SK-N-SH (cell line): ENCODE measurements around the gene FADS1. TPM values are rescaled to one million over a fixed set of nuclear protein-coding genes. Genes with fewer than 3 reads are reported as not detected.

Experiments
- CTCF ChIA-PET: fragments of 300-600, 350-600 bp; formaldehyde crosslinking; extraction: SDS; loops from one replicate; lab custom pipeline; 2021; lab: Yijun Ruan, JAX
- POLR2A ChIA-PET: fragments of 350-600 bp; sonication (Branson Sonifier 250); formaldehyde crosslinking; extraction: SDS; loops from one replicate; lab custom pipeline; 2020; ENCODE audit warnings: antibody characterized with exemption, inconsistent platforms; lab: Yijun Ruan, JAX
- DNase-seq: peaks from one replicate; pipeline ENCODE4 v3.0.0; 2012
- H2AFZ ChIP-seq: fragments of 200-600 bp; sonication (generic); 2 replicates; pipeline ENCODE4 v1.8.1; 2016; ENCODE audit warnings: antibody characterized with exemption, mild to moderate bottlenecking, low read depth
- H3F3A ChIP-seq: fragments of 200-600 bp; sonication (generic); replicated peaks from 2 replicates; pipeline ENCODE3; 2016; ENCODE audit warnings: antibody characterized with exemption, mild to moderate bottlenecking; ENCODE audit not compliant: insufficient read depth
- H3K27ac ChIP-seq, 2 experiments: fragments of 200-500 bp in 1 of 2; fragments of 200-600 bp in 1 of 2; sonication (Bioruptor generic) in 1 of 2; sonication (generic), shearing (Covaris generic) in 1 of 2; 2 replicates each; pipeline versions ENCODE4 v1.5.1 to v1.6.1; 2014 to 2016; ENCODE audit warnings: low read depth in 2 of 2, inconsistent platforms in 1 of 2, low read length in 1 of 2, mild to moderate bottlenecking in 1 of 2, mixed read lengths in 1 of 2
- H3K27me3 ChIP-seq: fragments of 200-600 bp; sonication (generic), shearing (Covaris generic); 2 replicates; pipeline ENCODE4 v1.6.1; 2016; ENCODE audit warnings: mixed run types; ENCODE audit not compliant: insufficient read depth
- H3K36me3 ChIP-seq, 2 experiments: fragments of 200-500 bp in 1 of 2; fragments of 200-600 bp in 1 of 2; sonication (Bioruptor generic) in 1 of 2; sonication (generic) in 1 of 2; replicated peaks in 1 of 2; 2 replicates each; pipeline versions ENCODE3 to v1.5.1; 2014 to 2016; ENCODE audit warnings: low read length in 1 of 2, mild to moderate bottlenecking in 1 of 2; ENCODE audit not compliant: insufficient read depth in 2 of 2, control insufficient read depth in 1 of 2
- H3K4me1 ChIP-seq, 2 experiments: fragments of 200-500 bp in 1 of 2; fragments of 200-600 bp in 1 of 2; sonication (Bioruptor generic) in 1 of 2; sonication (generic), shearing (Covaris generic) in 1 of 2; 2 replicates each; pipeline versions ENCODE4 v1.5.1 to v1.6.1; 2014 to 2016; ENCODE audit warnings: low read depth in 1 of 2, low read length in 1 of 2, mixed run types in 1 of 2; ENCODE audit not compliant: insufficient read depth in 2 of 2, control insufficient read depth in 1 of 2
- H3K4me2 ChIP-seq: fragments of 200-600 bp; sonication (generic), shearing (Covaris generic); 2 replicates; pipeline ENCODE4 v1.6.1; 2017; ENCODE audit warnings: mixed run types
- H3K4me3 ChIP-seq, 2 experiments: fragments of 200-500 bp in 1 of 2; fragments of 200-600 bp in 1 of 2; sonication (Bioruptor generic) in 1 of 2; sonication (generic), shearing (Covaris generic) in 1 of 2; 2 replicates each; pipeline versions ENCODE4 v1.5.1 to v1.8.1; 2014 to 2016; ENCODE audit warnings: low read depth in 2 of 2, inconsistent platforms in 1 of 2, low read length in 1 of 2, mild to moderate bottlenecking in 1 of 2, mixed read lengths in 1 of 2, moderate library complexity in 1 of 2
- H3K79me2 ChIP-seq: fragments of 200-600 bp; sonication (generic); 2 replicates; pipeline ENCODE4 v1.8.1; 2017; ENCODE audit warnings: mild to moderate bottlenecking; ENCODE audit not compliant: insufficient read depth
- H3K9ac ChIP-seq: fragments of 200-600 bp; sonication (generic); 2 replicates; pipeline ENCODE4 v1.6.1; 2017; ENCODE audit warnings: mixed run types
- H3K9me2 ChIP-seq: fragments of 200-600 bp; sonication (generic); 2 replicates; pipeline ENCODE4 v1.6.1; 2017; ENCODE audit warnings: mixed run types
- H3K9me3 ChIP-seq: fragments of 200-600 bp; sonication (generic); 2 replicates; pipeline ENCODE4 v1.6.1; 2017; ENCODE audit warnings: mixed run types, mild to moderate bottlenecking, moderate library complexity
- H4K20me1 ChIP-seq: fragments of 200-600 bp; sonication (generic); 2 replicates; pipeline ENCODE4 v1.6.1; 2017; ENCODE audit warnings: mild to moderate bottlenecking, mixed run types; ENCODE audit not compliant: insufficient read depth
- CHD2 ChIP-seq: fragments of 150-350 bp; IDR thresholded peaks from 2 replicates; pipeline ENCODE4 v1.6.1; 2018; ENCODE audit warnings: low read length; ENCODE audit not compliant: partially characterized antibody
- CTCF ChIP-seq: fragments of 200-600 bp; sonication (generic); IDR thresholded peaks from 2 replicates; pipeline ENCODE4 v1.6.1; 2017; ENCODE audit warnings: antibody characterized with exemption, mild to moderate bottlenecking, moderate library complexity
- ELF1 ChIP-seq: IDR thresholded peaks from 2 replicates; pipeline ENCODE4 v1.4.0; 2012
- EZH2phosphoT487 ChIP-seq: fragments of 200-600 bp; sonication (generic); IDR thresholded peaks from 2 replicates; pipeline ENCODE4 v1.6.1; 2017; ENCODE audit warnings: low read depth, mixed run types, mild to moderate bottlenecking, antibody characterized with exemption, moderate library complexity, borderline replicate concordance
- FOXJ3 ChIP-seq: sonication (generic); formaldehyde crosslinking; IDR thresholded peaks from 2 replicates; pipeline ENCODE4 v1.5.1; 2020; ENCODE audit warnings: mild to moderate bottlenecking, missing genetic modification reagents
- FOXM1 ChIP-seq: IDR thresholded peaks from 2 replicates; pipeline ENCODE4 v1.4.0; 2012; ENCODE audit warnings: low read depth, mild to moderate bottlenecking
- GATA2 ChIP-seq: sonication (generic); formaldehyde crosslinking; IDR thresholded peaks from 2 replicates; pipeline ENCODE4 v1.5.0; 2020; ENCODE audit warnings: mild to moderate bottlenecking, missing genetic modification reagents
- JUND ChIP-seq: IDR thresholded peaks from 2 replicates; pipeline ENCODE4 v1.4.0; 2012
- MAX ChIP-seq: IDR thresholded peaks from 2 replicates; pipeline ENCODE4 v1.4.0; 2012; ENCODE audit warnings: low read depth
- MEF2A ChIP-seq: IDR thresholded peaks from 2 replicates; pipeline ENCODE4 v1.4.0; 2012; ENCODE audit warnings: low read depth, borderline replicate concordance
- MXI1 ChIP-seq: IDR thresholded peaks from 2 replicates; pipeline ENCODE4 v1.6.1; 2012; ENCODE audit warnings: mild to moderate bottlenecking, low read depth, low read length, improper control_type of control experiment
- NFIC ChIP-seq: IDR thresholded peaks from 2 replicates; pipeline ENCODE4 v1.4.0; 2012; ENCODE audit warnings: borderline replicate concordance
- PBX3 ChIP-seq: IDR thresholded peaks from 2 replicates; pipeline ENCODE4; 2012
- POLR2AphosphoS5 ChIP-seq: IDR thresholded peaks from 2 replicates; pipeline ENCODE4 v1.6.1; 2012; ENCODE audit warnings: low read depth, low read length
- RAD21 ChIP-seq: IDR thresholded peaks from 2 replicates; pipeline ENCODE4 v1.6.1; 2012; ENCODE audit warnings: mild to moderate bottlenecking, low read length
- REST ChIP-seq: IDR thresholded peaks from 2 replicates; pipeline ENCODE4 v1.6.1; 2012; ENCODE audit warnings: mild to moderate bottlenecking, low read depth, low read length, moderate library complexity
- RFX5 ChIP-seq: IDR thresholded peaks from 2 replicates; pipeline ENCODE4 v1.6.1; 2012; ENCODE audit warnings: mild to moderate bottlenecking, improper control_type of control experiment, low read length
- SIN3A ChIP-seq: IDR thresholded peaks from 2 replicates; pipeline ENCODE4 v1.6.1; 2012; ENCODE audit warnings: low read depth, mild to moderate bottlenecking, low read length, moderate library complexity, borderline replicate concordance
- TAF1 ChIP-seq: IDR thresholded peaks from 2 replicates; pipeline ENCODE4 v1.6.1; 2012; ENCODE audit warnings: low read depth, mild to moderate bottlenecking, low read length, moderate library complexity, borderline replicate concordance
- TCF12 ChIP-seq: IDR thresholded peaks from 2 replicates; pipeline ENCODE4 v1.4.0; 2012
- USF1 ChIP-seq: IDR thresholded peaks from 2 replicates; pipeline ENCODE4 v1.4.0; 2012; ENCODE audit warnings: low read depth, borderline replicate concordance
- YY1 ChIP-seq: IDR thresholded peaks from 2 replicates; pipeline ENCODE4 v1.4.0; 2012; ENCODE audit warnings: low read depth, mild to moderate bottlenecking
- ZBTB33 ChIP-seq: IDR thresholded peaks from 2 replicates; pipeline ENCODE4 v1.4.0; 2012; ENCODE audit warnings: low read depth, borderline replicate concordance
- whole genome bisulfite sequencing: methylation state at CpG from one replicate; pipeline ENCODE4 v1.1.6; 2017; ENCODE audit warnings: low lambda C conversion rate; 5-methylcytosine and 5-hydroxymethylcytosine counted together
- polyA plus RNA-seq, 3 experiments: library from polyadenylated mRNA; depleted of rRNA; stranded (reverse); fragments of >200 nt; gene quantifications; 2 replicates each; pipeline ENCODE4 v1.2.3, GENCODE V29; 2012

Gene FADS1
- polyA plus RNA-seq (2012; rRNA removed): 20.6 and 26.4 TPM in 2 replicates
- polyA plus RNA-seq (2012; cell fraction: cytosol; rRNA removed): 13.8 and 18.5 TPM in 2 replicates
- polyA plus RNA-seq (2012; cell fraction: nucleus; rRNA removed): 17.8 and 27.8 TPM in 2 replicates

GRCh38 chr11:61816736-61817455, at the start of gene FADS1:
FADS1 (minus strand) TSS chr11:61817003; CDS start chr11:61816929, 74 bp downstream.
- Histone ChIP-seq H3K4me2 (peak within 1 kb of the TSS; percentile 98), H3K27me3 (no peaks in the 10 kb centered on the region), H4K20me1 (no peaks in the 10 kb centered on the region), H2AFZ (peak within 1 kb of the TSS; percentile 91), H3K9ac (peak within 1 kb of the TSS; percentile 81), H3K4me1 (peaks cover 17 to 19% of the 10 kb centered on the region in 2 experiments; a peak in 3 of 4 replicates), H3K36me3 (peaks cover 0 to 12% of the 10 kb centered on the region in 2 experiments), H3K9me2 (no peaks in the 10 kb centered on the region), H3K4me3 (peak within 1 kb of the TSS; percentile 83 to 87), H3F3A (peaks cover 30% of the 10 kb centered on the region), H3K79me2 (peaks cover 16% of the 10 kb centered on the region; the same call in 1 of the 2 replicates), H3K27ac (peak within 1 kb of the TSS; percentile 88 to 98), H3K9me3 (no peaks in the 10 kb centered on the region)
- no peak for TF ChIP-seq FOXJ3
- TF ChIP-seq MEF2A: no peak
- peak; percentile 36 for TF ChIP-seq RAD21
- TF ChIP-seq EZH2phosphoT487: no peak
- peak; percentile 63 for TF ChIP-seq CTCF
- TF ChIP-seq FOXM1: no peak
- peak; percentile 91 for TF ChIP-seq ZBTB33
- TF ChIP-seq POLR2AphosphoS5: peak; percentile 85; the same call in 1 of the 2 replicates
- TF ChIP-seq NFIC: peak; percentile 37; the same call in 1 of the 2 replicates
- TF ChIP-seq MAX: peak; percentile 93
- peak; percentile 93 for TF ChIP-seq CHD2
- TF ChIP-seq TCF12: peak; percentile 38; the same call in 1 of the 2 replicates
- TF ChIP-seq TAF1: peak; percentile 71
- no peak for TF ChIP-seq REST
- TF ChIP-seq ELF1: peak; percentile 27; the same call in 1 of the 2 replicates
- 0 out of 2 replicates have a peak, but pooled peaks have one; percentile 62 for TF ChIP-seq YY1
- TF ChIP-seq GATA2 (CRISPR knock-in tag): no peak
- no peak for TF ChIP-seq USF1
- TF ChIP-seq MXI1: peak; percentile 79
- TF ChIP-seq RFX5: peak; percentile 17; the same call in 1 of the 2 replicates
- TF ChIP-seq PBX3: peak; percentile 44; the same call in 1 of the 2 replicates
- peak; percentile 97 for TF ChIP-seq SIN3A
- no peak for TF ChIP-seq JUND
- POLR2A ChIA-PET: interaction anchor here (0.8 to 4.9 kb wide), 8 partner anchors 11 to 388 kb away, joined by 3 to 84 read pairs (median 6); partner anchors contain the start of genes CPSF7, FADS2, FEN1 and TMEM258
- CTCF ChIA-PET: interaction anchor here (0.6 to 10.5 kb wide), 9 partner anchors 9 to 291 kb away, joined by 3 to 149 read pairs (median 5); partner anchors contain the start of genes FADS2, FEN1 and TMEM258
- 7% methylated on average over 7 of the region's 73 CpGs for WGBS
- peak; percentile 95 for DNase-seq
